IMR-90 (cell line): Measurements from ENCODE around the gene MYDGF. TPM values are rescaled to one million over a fixed set of nuclear protein-coding genes. Genes with fewer than 3 reads are reported as not detected.

ENCODE experiments used
- ATAC-seq: fragments of 200-7000 bp; cut with Tn5 transposase; 2 replicates; pipeline ENCODE4 v1.9.1; 2020; ENCODE audit warnings: low read depth, mild to moderate bottlenecking, moderate library complexity
- BruUV-seq: library from RNA; stranded (reverse); fragments of 400-500 nt; replicated peaks from 2 replicates; lab custom pipeline; 2021; lab: Mats Ljungman, UMichigan
- CTCF ChIA-PET: fragments of 300-600 bp; formaldehyde crosslinking; extraction: SDS; loops from one replicate; lab custom pipeline; 2021; ENCODE audit warnings: antibody characterized with exemption; lab: Yijun Ruan, JAX
- POLR2A ChIA-PET: fragments of 300-600 bp; sonication (Branson Sonifier 250); formaldehyde crosslinking; loops from one replicate; lab custom pipeline; 2022; ENCODE audit warnings: antibody characterized with exemption; ENCODE audit not compliant: unreplicated experiment; lab: Charles Lee
- DNase-seq: peaks from one replicate; pipeline ENCODE4 v3.0.0; 2013
- H2AFZ ChIP-seq: replicated peaks from 2 replicates; pipeline ENCODE3; 2013; ENCODE audit warnings: low read length, mild to moderate bottlenecking; ENCODE audit not compliant: poor library complexity
- H2AK5ac ChIP-seq: 2 replicates; pipeline ENCODE4 v1.6.1; 2013; ENCODE audit warnings: low read depth, low read length, inconsistent platforms
- H2AK9ac ChIP-seq: replicated peaks from 2 replicates; pipeline ENCODE3; 2013; ENCODE audit warnings: mild to moderate bottlenecking, low read depth, low read length, moderate library complexity; ENCODE audit not compliant: poor library complexity
- H2BK120ac ChIP-seq: 2 replicates; pipeline ENCODE4 v1.6.1; 2013; ENCODE audit warnings: low read depth, low read length, inconsistent platforms
- H2BK15ac ChIP-seq: 3 replicates; pipeline ENCODE4 v1.6.1; 2013; ENCODE audit warnings: low read depth, low read length, inconsistent platforms
- H2BK20ac ChIP-seq: 2 replicates; pipeline ENCODE4 v1.6.1; 2013; ENCODE audit warnings: low read depth, mild to moderate bottlenecking, inconsistent platforms, low read length, moderate library complexity
- H2BK5ac ChIP-seq: 2 replicates; pipeline ENCODE4 v1.6.1; 2013; ENCODE audit warnings: mild to moderate bottlenecking, low read depth, low read length, inconsistent platforms; ENCODE audit not compliant: poor library complexity, severe bottlenecking
- H3K14ac ChIP-seq: replicated peaks from 2 replicates; pipeline ENCODE4 v1.6.1; 2013; ENCODE audit warnings: low read depth, low read length, inconsistent platforms
- H3K18ac ChIP-seq: 2 replicates; pipeline ENCODE4 v1.6.1; 2013; ENCODE audit warnings: low read depth, low read length, control low read depth
- H3K23ac ChIP-seq: 2 replicates; pipeline ENCODE4 v1.6.1; 2013; ENCODE audit warnings: low read depth, low read length, inconsistent platforms
- H3K27ac ChIP-seq: 2 replicates; pipeline ENCODE4 v1.5.1; 2013; ENCODE audit warnings: mild to moderate bottlenecking, control low read depth, low read length; ENCODE audit not compliant: insufficient read depth
- H3K27me3 ChIP-seq: 2 replicates; pipeline ENCODE4 v1.6.1; 2013; ENCODE audit warnings: low read length; ENCODE audit not compliant: control insufficient read depth, insufficient read depth
- H3K36me3 ChIP-seq: 2 replicates; pipeline ENCODE4 v1.6.1; 2013; ENCODE audit warnings: low read length, mixed read lengths; ENCODE audit not compliant: control insufficient read depth, insufficient read depth
- H3K4ac ChIP-seq: 2 replicates; pipeline ENCODE4 v1.6.1; 2013; ENCODE audit warnings: low read depth, low read length, inconsistent platforms
- H3K4me1 ChIP-seq: 2 replicates; pipeline ENCODE4 v1.6.1; 2013; ENCODE audit warnings: low read length, mixed read lengths; ENCODE audit not compliant: control insufficient read depth, insufficient read depth
- H3K4me2 ChIP-seq: 2 replicates; pipeline ENCODE4 v1.6.1; 2013; ENCODE audit warnings: low read depth, mild to moderate bottlenecking, control low read depth, low read length, moderate library complexity
- H3K4me3 ChIP-seq: 2 replicates; pipeline ENCODE4 v1.5.1; 2013; ENCODE audit warnings: low read depth, mild to moderate bottlenecking, control low read depth, low read length, moderate library complexity; ENCODE audit not compliant: insufficient read depth
- H3K56ac ChIP-seq: 2 replicates; pipeline ENCODE4 v1.6.1; 2013; ENCODE audit warnings: low read length, inconsistent platforms; ENCODE audit not compliant: insufficient read depth; ENCODE audit errors: extremely low read depth
- H3K79me1 ChIP-seq, 2 experiments: 2 replicates each; pipeline ENCODE4 v1.6.1; 2013; ENCODE audit warnings: low read length in 2 of 2, inconsistent platforms in 1 of 2, low read depth in 1 of 2
- H3K9ac ChIP-seq: 2 replicates; pipeline ENCODE4 v1.6.1; 2013; ENCODE audit warnings: low read depth, low read length, control low read depth
- H3K9me1 ChIP-seq: 2 replicates; pipeline ENCODE4 v1.6.1; 2013; ENCODE audit warnings: low read length, inconsistent platforms; ENCODE audit not compliant: insufficient read depth
- H3K9me3 ChIP-seq: 2 replicates; pipeline ENCODE4 v1.6.1; 2013; ENCODE audit warnings: low read length; ENCODE audit not compliant: control insufficient read depth, insufficient read depth
- H4K20me1 ChIP-seq: 2 replicates; pipeline ENCODE4 v1.6.1; 2013; ENCODE audit warnings: low read length, inconsistent platforms; ENCODE audit not compliant: insufficient read depth
- H4K5ac ChIP-seq: 2 replicates; pipeline ENCODE4 v1.6.1; 2013; ENCODE audit warnings: mild to moderate bottlenecking, low read depth, low read length, control low read depth
- H4K8ac ChIP-seq, 2 experiments: 2 replicates each; pipeline ENCODE4 v1.6.1; 2013; ENCODE audit warnings: low read depth in 2 of 2, low read length in 2 of 2, control low read depth in 1 of 2, inconsistent platforms in 1 of 2
- H4K91ac ChIP-seq: 2 replicates; pipeline ENCODE4 v1.6.1; 2013; ENCODE audit warnings: low read depth, low read length, inconsistent platforms; ENCODE audit not compliant: insufficient read depth
- CHD1 ChIP-seq: IDR thresholded peaks from 2 replicates; pipeline ENCODE4 v1.6.1; 2012; ENCODE audit warnings: low read depth, low read length, improper control_type of control experiment
- MAFK ChIP-seq: IDR thresholded peaks from 2 replicates; pipeline ENCODE4 v1.6.1; 2012; ENCODE audit warnings: low read depth, low read length, improper control_type of control experiment
- WGBS, 2 experiments: methylation state at CpG; one replicate each; pipeline versions ENCODE4 v1.1.5 to v1.1.7; 2013; ENCODE audit warnings: missing lambda C conversion rate in 2 of 2; ENCODE audit not compliant: insufficient read length in 1 of 2; ENCODE audit errors: extremely low coverage in 2 of 2; 5-methylcytosine and 5-hydroxymethylcytosine counted together
- dilution Hi-C: fragments of 300-500 bp; cut with HindIII; formaldehyde crosslinking; loops from one replicate; pipeline ENCODE4 v1.14.3; 2018; ENCODE audit warnings: low sequenced_read_pairs; ENCODE audit not compliant: unreplicated experiment
- in situ Hi-C: fragments of 300-500 bp; cut with MboI; formaldehyde crosslinking; loops from 3 replicates; pipeline ENCODE4 v1.14.3; 2019; ENCODE audit warnings: low sequenced_read_pairs, inconsistent platforms, mixed read lengths
- intact Hi-C: fragments of 100-400 bp; cut with micrococcal nuclease; formaldehyde crosslinking; loops from 2 replicates; pipeline ENCODE4 v1.10.0; 2022
- polyA plus RNA-seq, 3 experiments: library from polyadenylated mRNA; depleted of rRNA; stranded (reverse); fragments of >200 nt; gene quantifications; 2 replicates each; pipeline ENCODE4 v1.2.3, GENCODE V29; 2012; ENCODE audit warnings: low replicate concordance in 1 of 3
- total RNA-seq: library from RNA; depleted of rRNA; stranded (reverse); fragments of >200 nt; gene quantifications from 2 replicates; pipeline ENCODE4 v1.2.3, GENCODE V29; 2012

Gene MYDGF
- total and polyA plus RNA-seq, 2 of the 4 experiments (the other 2 are of a cell fraction): 203 to 310 TPM

GRCh38 chr19:4613254-4613751 is 56.8 kb downstream of the MYDGF start:
- peak; percentile 96 for TF ChIP-seq MAFK
- no peak for TF ChIP-seq CHD1
- no TSS peak for BruUV-seq
- Histone ChIP-seq H2BK15ac (no peak overlapping the region), H2AK5ac (no peak overlapping the region), H3K9me3 (no peaks in the 10 kb centered on the region), H4K91ac (no peak overlapping the region), H3K4me3 (no peak overlapping the region), H3K4ac (no peak overlapping the region), H3K79me1 (no peaks in the 10 kb centered on the region), H4K20me1 (no peaks in the 10 kb centered on the region), H3K9ac (no peak overlapping the region), H2AK9ac (no peak overlapping the region), H3K27ac (no peak overlapping the region), H4K5ac (no peak overlapping the region), H2AFZ (no peak overlapping the region), H3K23ac (no peak overlapping the region), H3K4me1 (no peaks in the 10 kb centered on the region), H3K14ac (no peak overlapping the region), H3K27me3 (peaks cover 39% of the 10 kb centered on the region), H4K8ac (no peak overlapping the region), H3K56ac (no peak overlapping the region), H3K4me2 (no peak overlapping the region), H3K18ac (no peak overlapping the region), H3K36me3 (no peaks in the 10 kb centered on the region), H2BK5ac (no peak overlapping the region), H3K9me1 (no peaks in the 10 kb centered on the region), H2BK20ac (no peak overlapping the region), H2BK120ac (no peak overlapping the region)
- intact Hi-C loops (no loop called here), dilution Hi-C loops (no loop called here), in situ Hi-C loops (no loop called here)
- no CpG with 5 or more reads among the region's 8 CpGs for WGBS, 2 experiments
- POLR2A ChIA-PET: no interaction called here
- CTCF ChIA-PET: no interaction called here
- ATAC-seq (no peak), DNase-seq (no peak)
